ENCODE results near the gene YIF1A.

The YIF1A gene

GRCh38 chr11:66237867-66238266, 51.1 kb downstream of the YIF1A start:
- Histone ChIP-seq H3K9ac (ENCODE audit: low read depth in 1 of 2, low read length in 2 of 2) (no peak overlapping the region), H3K27me3 (ENCODE audit: control insufficient read depth in 2 of 2, insufficient read depth in 2 of 2, low read length in 2 of 2) (no peaks in the 10 kb centered on the region), H3K4me3 (ENCODE audit: low read length in 2 of 2) (no peak overlapping the region), H3K9me3 (ENCODE audit: control insufficient read depth in 2 of 2, low read length in 2 of 2) (no peaks in the 10 kb centered on the region), H3K27ac (ENCODE audit: low read depth in 2 of 2, low read length in 2 of 2) (no peak overlapping the region), H3K4me1 (ENCODE audit: control insufficient read depth in 2 of 2, insufficient read depth in 2 of 2, low read length in 2 of 2) (no peaks in the 10 kb centered on the region), H3K36me3 (ENCODE audit: control insufficient read depth in 2 of 2, insufficient read depth in 2 of 2, low read length in 2 of 2) (peaks cover 6 to 44% of the 10 kb centered on the region in 2 donors)

GRCh38 chr11:66235141-66235540, 53.8 kb downstream of the YIF1A start:
- H3K4me3 ChIP-seq (ENCODE audit: low read length in 2 of 2) = no peak overlapping the region
- no peaks in the 10 kb centered on the region for H3K9me3 ChIP-seq (ENCODE audit: control insufficient read depth in 2 of 2, low read length in 2 of 2)
- peaks cover 13 to 58% of the 10 kb centered on the region in 2 donors for H3K36me3 ChIP-seq (ENCODE audit: control insufficient read depth in 2 of 2, insufficient read depth in 2 of 2, low read length in 2 of 2)
- no peak overlapping the region for H3K27ac ChIP-seq (ENCODE audit: low read depth in 2 of 2, low read length in 2 of 2)
- H3K9ac ChIP-seq (ENCODE audit: low read depth in 1 of 2, low read length in 2 of 2) = no peak overlapping the region
- no peaks in the 10 kb centered on the region for H3K27me3 ChIP-seq (ENCODE audit: control insufficient read depth in 2 of 2, insufficient read depth in 2 of 2, low read length in 2 of 2)
- no peaks in the 10 kb centered on the region for H3K4me1 ChIP-seq (ENCODE audit: control insufficient read depth in 2 of 2, insufficient read depth in 2 of 2, low read length in 2 of 2)
